NCI-H2029 treated with DMSO at 0.1 percent for 48 hours (cell line): ENCODE measurements around the gene SULT1A2.
"Not testable (repeated sequence)": the region's sequence is repeated elsewhere in the genome, so short reads cannot be mapped to it uniquely, and the experiment has no call there.

Source experiments
- DNase-seq: peaks from one replicate; lab custom pipeline; 2025; lab: John Stamatoyannopoulos, UW

Gene SULT1A2

DNA sequence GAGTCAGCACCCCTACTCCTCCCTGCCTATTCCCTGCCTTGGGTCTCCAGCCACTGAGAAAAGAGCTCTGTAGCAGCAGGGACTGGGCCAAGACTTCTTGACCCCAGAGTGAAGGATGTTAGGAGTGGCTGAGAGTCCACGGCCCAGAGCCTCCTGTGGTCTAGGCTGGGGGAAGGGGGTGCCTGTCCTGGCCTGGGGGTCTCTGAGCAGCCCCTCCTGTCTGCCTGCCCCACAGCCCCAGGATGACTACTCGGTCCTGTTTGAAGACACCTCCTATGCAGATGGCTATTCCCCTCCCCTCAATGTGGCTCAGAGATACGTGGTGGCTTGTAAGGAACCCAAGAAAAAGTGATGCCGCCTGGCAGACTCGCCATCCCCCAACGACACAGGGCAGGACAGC lies 5.5 kb downstream of the SULT1A2 start:
- no peak for DNase-seq

- DNase-seq, result no peak
Observed at GRCh38 chr16:28590384-28591340, 6.2 kb downstream of the SULT1A2 start.

DNA sequence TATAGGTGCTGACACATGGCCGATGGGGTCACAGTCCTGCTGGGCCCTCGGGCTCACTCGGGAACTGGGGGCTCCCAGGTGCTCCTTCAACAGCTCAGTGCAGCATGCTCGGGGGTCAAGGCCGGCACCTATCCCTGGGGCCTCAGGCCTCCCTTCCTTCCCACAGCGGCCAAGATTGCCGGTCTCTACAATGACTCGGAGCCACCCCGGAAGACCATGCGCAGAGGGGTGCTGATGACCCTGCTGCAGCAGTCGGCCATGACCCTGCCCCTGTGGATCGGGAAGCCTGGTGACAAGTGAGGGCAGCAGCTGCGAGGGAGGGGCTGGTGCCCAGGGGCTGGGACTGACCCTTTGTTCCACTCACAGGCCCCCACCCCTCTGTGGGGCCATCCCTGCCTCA lies 6.9 kb downstream of the SULT1A2 start:
- DNase-seq, result no peak

GRCh38 chr16:28589069-28589468 lies 7.8 kb downstream of the SULT1A2 start:
- no peak for DNase-seq

GRCh38 chr16:28587386-28587785 lies 9.5 kb downstream of the SULT1A2 start:
- DNase-seq, result no peak

- DNase-seq, result no peak
Observed at GRCh38 chr16:28586466-28586865, 10.4 kb downstream of the SULT1A2 start.

DNA sequence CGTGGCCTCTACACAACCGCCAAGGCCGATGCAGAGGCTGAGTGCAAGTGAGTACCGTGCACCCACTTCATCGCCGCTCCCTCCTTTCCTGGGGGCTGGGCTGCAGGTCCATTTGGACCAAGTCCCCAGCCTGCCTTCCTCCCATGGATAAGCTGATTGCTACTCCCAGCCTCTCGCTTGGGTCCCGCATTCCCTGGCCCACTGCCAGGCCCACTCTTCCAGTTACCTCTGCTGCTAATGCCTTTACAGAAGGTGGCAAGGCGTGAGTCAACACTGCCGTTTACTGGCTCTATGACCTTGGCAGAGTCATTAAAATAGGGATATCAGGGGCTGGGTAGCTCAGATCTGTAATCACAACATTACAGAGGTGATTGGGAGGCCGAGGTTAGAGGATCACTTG lies 11.2 kb downstream of the SULT1A2 start:
- DNase-seq, result no peak

- no peak for DNase-seq
Observed at GRCh38 chr16:28580726-28581315, 16.0 kb downstream of the SULT1A2 start.

DNA sequence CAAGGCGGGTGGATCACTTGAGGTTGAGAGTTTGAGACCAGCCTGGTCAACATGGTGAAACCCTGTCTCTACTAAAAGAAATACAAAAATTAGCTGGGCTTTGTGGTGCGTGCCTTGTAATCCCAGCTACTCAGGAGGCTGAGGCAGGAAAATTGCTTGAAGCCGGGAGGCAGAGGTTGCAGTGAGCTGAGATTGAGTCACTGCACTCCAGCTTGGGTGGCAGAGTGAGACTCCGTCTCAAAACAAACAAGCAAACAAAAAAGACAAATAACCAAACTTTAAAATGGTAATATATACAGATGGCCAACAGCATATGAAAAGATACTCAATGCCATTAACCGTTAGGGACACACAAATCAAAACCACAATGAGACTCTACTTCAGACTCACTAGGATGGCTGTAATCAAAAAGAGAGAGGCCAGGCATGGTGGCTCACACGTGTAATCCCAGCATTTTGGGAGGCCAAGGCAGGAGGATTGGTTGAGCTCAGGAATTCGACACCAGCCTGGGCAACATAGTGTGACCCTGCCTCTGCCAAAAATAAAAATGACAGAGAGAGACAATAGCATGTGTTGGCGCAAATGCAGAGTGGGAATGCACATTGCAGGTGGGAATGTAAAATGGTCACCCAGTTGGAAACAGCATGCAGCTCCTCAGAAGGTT lies 21.3 kb downstream of the SULT1A2 start:
- DNase-seq, result no peak

DNA sequence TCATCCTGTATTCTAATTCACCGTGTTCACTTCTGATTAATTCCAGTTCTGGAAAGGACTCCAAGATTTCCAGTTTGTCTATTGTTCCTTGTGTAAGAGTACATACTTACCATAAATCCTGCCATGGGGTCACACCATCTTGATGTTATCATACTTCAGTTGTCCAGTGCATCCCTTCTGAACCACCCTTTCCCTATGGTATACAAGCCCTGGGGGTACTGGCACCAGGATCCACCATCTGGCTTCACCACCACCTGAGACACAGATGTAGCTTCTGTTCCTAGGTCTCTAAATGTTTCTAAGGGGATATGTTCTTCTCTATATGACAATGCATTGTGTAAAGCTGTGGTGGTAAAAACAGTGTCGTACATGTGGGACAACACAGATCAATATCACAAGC lies 21.9 kb downstream of the SULT1A2 start:
- no peak for DNase-seq

- no peak for DNase-seq
Observed at GRCh38 chr16:28573738-28574718, 22.8 kb downstream of the SULT1A2 start.

GRCh38 chr16:28572696-28573510 lies 23.9 kb downstream of the SULT1A2 start:
- DNase-seq, result no peak

DNA sequence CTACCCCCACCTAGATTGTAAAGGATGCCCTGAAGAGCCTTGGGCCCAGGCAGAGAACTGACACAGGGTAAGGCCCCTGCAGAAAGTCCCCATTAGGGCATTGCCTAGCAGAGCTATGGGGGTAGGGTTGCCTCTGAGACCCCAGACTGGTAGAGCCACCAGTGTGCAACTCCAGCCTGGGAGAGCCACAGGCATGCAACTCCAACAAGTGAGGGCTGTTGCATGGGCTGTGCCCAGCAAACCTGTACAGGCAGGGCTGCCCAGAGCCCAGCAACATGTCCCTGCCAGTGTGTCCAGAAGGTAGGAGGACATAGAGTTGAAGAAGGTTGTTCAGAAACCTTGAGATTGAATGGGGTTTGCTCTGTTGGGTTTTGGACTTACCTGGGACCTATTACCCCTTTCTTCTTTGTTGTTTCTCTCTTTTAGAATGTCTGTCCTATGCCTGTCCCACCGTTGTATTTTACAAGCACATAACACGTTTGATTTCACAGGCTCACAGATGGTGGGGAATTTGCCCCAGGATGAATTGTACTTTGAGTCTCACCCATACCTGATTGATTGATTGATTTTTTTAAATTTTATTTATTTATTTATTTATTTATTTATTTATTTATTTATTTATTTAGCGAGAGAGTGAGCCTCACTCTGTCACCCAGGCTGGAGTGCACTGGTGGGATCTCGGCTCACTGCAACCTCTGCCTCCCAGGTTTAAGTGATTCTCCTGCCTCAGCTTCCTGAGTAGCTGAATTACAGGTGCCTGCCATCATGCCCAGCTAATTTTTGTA lies 26.7 kb downstream of the SULT1A2 start:
- DNase-seq, result no peak

GRCh38 chr16:28569021-28569420 lies 27.8 kb downstream of the SULT1A2 start:
- no peak for DNase-seq

DNA sequence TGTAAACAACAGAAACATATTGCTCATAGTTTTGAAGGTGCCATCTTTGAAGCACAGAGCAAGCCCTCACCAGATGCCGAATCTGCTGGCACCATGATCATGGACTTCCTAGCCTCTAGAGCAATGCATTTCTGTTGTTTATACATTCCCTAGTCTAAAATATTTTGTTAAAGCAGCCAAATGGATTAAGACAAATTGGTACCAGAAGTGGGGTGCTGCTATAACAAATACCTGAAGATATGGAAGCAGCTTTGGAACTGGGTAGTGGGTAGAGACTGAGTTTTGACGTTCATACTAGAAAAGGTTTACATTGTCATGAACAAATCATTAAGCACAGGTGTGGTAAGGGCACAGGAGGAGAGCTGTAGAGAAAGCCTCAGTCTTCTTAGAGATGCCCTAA lies 29.6 kb downstream of the SULT1A2 start:
- no peak for DNase-seq

DNA sequence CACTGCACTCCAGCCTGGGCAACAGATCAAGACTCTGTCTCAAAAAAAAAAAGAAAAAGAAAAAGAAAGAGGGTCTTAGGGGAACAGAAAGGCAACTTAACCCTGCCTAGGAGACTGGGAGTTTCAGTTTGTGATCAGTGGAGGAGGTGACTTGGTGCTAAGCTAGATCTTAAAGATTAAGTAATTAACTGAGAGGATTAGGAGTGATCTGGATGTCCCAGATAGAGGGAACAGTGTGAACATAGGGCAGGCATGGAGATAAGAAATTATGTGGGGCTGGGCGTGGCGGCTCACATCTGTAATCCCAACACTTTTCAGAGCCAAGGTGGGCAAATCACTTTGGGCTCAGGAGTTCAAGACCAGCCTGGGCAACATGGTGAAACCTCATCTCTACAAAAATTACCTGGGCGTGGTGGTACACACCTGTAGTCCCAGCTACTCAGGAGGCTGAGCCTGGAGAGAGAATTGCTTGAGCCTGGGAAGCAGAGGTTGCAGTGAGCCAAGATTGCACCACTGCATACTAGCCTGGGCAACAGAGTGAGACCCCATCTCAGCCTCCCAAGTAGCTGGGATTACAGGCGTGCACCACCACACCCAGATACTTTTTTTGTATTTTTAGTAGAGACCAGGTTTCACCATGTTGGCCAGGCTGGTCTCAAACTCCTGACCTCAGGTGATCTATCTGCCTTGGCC lies 30.5 kb downstream of the SULT1A2 start:
- DNase-seq, result not testable (repeated sequence)

GRCh38 chr16:28563218-28563617 lies 33.6 kb downstream of the SULT1A2 start:
- no peak for DNase-seq

GRCh38 chr16:28562199-28562598 lies 34.7 kb downstream of the SULT1A2 start:
- DNase-seq, result no peak

DNA sequence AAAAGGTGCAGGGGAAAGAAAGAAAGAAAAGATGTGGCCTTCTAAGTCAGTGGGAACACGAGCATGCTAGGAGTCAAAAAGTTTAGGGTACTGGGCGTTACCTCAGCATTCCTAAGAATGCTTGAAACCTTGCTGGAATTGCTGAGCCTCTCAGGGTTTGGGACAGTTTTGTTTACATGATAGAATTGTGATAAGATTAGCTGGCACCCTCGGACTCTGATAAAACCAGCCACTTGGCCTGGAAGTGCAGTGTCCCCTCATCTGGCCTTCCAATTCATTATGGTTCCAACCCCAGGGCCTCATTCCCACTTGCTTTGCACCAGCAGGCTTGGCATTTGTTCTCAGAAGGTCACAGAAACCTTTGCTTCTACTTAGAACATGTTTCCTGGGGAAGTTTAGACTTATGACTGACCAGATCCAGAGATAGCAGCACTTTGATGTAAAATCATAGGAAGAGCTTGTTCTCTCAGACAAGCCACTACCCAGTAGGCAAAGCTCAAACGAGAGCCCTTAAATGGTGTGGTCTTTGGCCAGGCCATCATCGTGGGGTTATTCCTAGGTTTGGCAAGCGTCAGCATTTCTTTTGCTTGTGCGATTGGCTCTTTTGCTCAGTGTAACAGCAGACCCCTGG lies 35.2 kb downstream of the SULT1A2 start:
- DNase-seq, result no peak
